HEK293T (cell line): Measurements from ENCODE around the gene SEMA5A.
"Not testable (repeated sequence)": the region's sequence is repeated elsewhere in the genome, so short reads cannot be mapped to it uniquely, and the experiment has no call there.

Experiments used
- CTCF ChIA-PET: fragments of 350-600 bp; formaldehyde crosslinking; extraction: SDS; loops from one replicate; lab custom pipeline; 2021; ENCODE audit warnings: antibody characterized with exemption, inconsistent platforms; lab: Yijun Ruan, JAX
- POLR2A ChIA-PET: fragments of 350-600 bp; formaldehyde crosslinking; extraction: SDS; loops from one replicate; lab custom pipeline; 2020; ENCODE audit warnings: antibody characterized with exemption, inconsistent platforms; lab: Yijun Ruan, JAX
- DNase-seq: peaks from one replicate; pipeline ENCODE4 v3.0.0; 2012; ENCODE audit warnings: mixed read lengths; ENCODE audit errors: extremely low spot score
- ARNT ChIP-seq: fragments of 450-650 bp; IDR thresholded peaks from 2 replicates; pipeline ENCODE4 v1.6.1; 2017; ENCODE audit warnings: mild to moderate bottlenecking
- BHLHE40 ChIP-seq: fragments of 450-650 bp; IDR thresholded peaks from 2 replicates; pipeline ENCODE4 v1.6.1; 2016; ENCODE audit warnings: mild to moderate bottlenecking, moderate library complexity, borderline replicate concordance
- CTBP1 ChIP-seq: fragments of 450-650 bp; IDR thresholded peaks from 2 replicates; pipeline ENCODE4 v1.6.1; 2016; ENCODE audit warnings: borderline replicate concordance
- ELF4 ChIP-seq: fragments of 450-650 bp; IDR thresholded peaks from 2 replicates; pipeline ENCODE4 v1.6.1; 2017; ENCODE audit warnings: antibody characterized with exemption
- FOXA1 ChIP-seq: fragments of 450-650 bp; IDR thresholded peaks from 2 replicates; pipeline ENCODE4 v1.6.1; 2016; ENCODE audit warnings: mild to moderate bottlenecking
- FOXK2 ChIP-seq: fragments of 450-650 bp; IDR thresholded peaks from 2 replicates; pipeline ENCODE4 v1.6.1; 2016; ENCODE audit warnings: mild to moderate bottlenecking
- FOXM1 ChIP-seq: fragments of 450-650 bp; IDR thresholded peaks from 2 replicates; pipeline ENCODE4 v1.6.1; 2017; ENCODE audit warnings: mild to moderate bottlenecking, borderline replicate concordance
- HDGF ChIP-seq: fragments of 450-650 bp; IDR thresholded peaks from 2 replicates; pipeline ENCODE4 v1.6.1; 2017; ENCODE audit warnings: antibody characterized with exemption, borderline replicate concordance
- L3MBTL2 ChIP-seq: fragments of 450-650 bp; conservative IDR thresholded peaks from 2 replicates; pipeline ENCODE4 v1.6.1; 2016; ENCODE audit warnings: mild to moderate bottlenecking
- LEF1 ChIP-seq: fragments of 450-650 bp; IDR thresholded peaks from 2 replicates; pipeline ENCODE4 v1.6.1; 2017; ENCODE audit warnings: mild to moderate bottlenecking, borderline replicate concordance
- NFRKB ChIP-seq: fragments of 450-650 bp; IDR thresholded peaks from 2 replicates; pipeline ENCODE4 v1.6.1; 2016; ENCODE audit warnings: mild to moderate bottlenecking, moderate library complexity
- SP1 ChIP-seq: fragments of 450-650 bp; IDR thresholded peaks from 2 replicates; pipeline ENCODE4 v1.6.1; 2017
- SUZ12 ChIP-seq: fragments of 450-650 bp; IDR thresholded peaks from 2 replicates; pipeline ENCODE4 v1.6.1; 2016; ENCODE audit warnings: mild to moderate bottlenecking
- TARDBP ChIP-seq: fragments of 450-650 bp; IDR thresholded peaks from 2 replicates; pipeline ENCODE4 v1.6.1; 2016
- ZNF384 ChIP-seq: fragments of 450-650 bp; IDR thresholded peaks from 2 replicates; pipeline ENCODE4 v1.6.1; 2016
- TF ChIP-seq, protein P1 (sequence below): fragments of 450-650 bp; IDR thresholded peaks from 2 replicates; pipeline ENCODE4 v1.6.1; 2016

The SEMA5A gene

DNA sequence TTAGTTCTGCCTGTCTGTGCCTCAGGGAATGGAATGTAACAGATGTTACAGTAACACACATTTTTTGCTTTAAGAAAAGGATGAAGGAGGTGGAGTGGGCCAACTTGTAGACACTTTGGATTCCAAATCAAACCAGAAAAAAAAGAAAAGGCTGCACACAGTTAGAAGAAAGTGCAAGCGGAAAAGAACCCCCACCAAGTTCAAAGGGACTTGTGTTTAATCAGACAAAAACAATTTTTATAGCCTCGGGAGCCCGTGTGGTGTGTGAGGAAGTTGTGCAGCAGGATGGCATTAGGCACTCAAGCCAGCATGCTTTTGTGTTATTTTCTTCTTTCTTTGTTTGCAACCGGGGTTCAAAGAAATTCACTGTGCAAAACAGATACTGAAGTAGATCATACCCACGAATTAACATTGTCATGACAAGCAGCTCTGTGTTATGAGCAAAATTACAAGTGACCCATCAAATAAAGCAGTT is 189.5 kb downstream of the SEMA5A start:
- no peak for DNase-seq
- CTCF ChIA-PET = no interaction called here
- TF ChIP-seq L3MBTL2 (no peak), FOXA1 (no peak), BHLHE40 (no peak), CTBP1 (no peak), NFRKB (no peak), ELF4 (no peak), FOXK2 (no peak)
- TF ChIP-seq, protein P1, sequence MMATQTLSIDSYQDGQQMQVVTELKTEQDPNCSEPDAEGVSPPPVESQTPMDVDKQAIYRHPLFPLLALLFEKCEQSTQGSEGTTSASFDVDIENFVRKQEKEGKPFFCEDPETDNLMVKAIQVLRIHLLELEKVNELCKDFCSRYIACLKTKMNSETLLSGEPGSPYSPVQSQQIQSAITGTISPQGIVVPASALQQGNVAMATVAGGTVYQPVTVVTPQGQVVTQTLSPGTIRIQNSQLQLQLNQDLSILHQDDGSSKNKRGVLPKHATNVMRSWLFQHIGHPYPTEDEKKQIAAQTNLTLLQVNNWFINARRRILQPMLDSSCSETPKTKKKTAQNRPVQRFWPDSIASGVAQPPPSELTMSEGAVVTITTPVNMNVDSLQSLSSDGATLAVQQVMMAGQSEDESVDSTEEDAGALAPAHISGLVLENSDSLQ = no peak
- POLR2A ChIA-PET = no interaction called here

DNA sequence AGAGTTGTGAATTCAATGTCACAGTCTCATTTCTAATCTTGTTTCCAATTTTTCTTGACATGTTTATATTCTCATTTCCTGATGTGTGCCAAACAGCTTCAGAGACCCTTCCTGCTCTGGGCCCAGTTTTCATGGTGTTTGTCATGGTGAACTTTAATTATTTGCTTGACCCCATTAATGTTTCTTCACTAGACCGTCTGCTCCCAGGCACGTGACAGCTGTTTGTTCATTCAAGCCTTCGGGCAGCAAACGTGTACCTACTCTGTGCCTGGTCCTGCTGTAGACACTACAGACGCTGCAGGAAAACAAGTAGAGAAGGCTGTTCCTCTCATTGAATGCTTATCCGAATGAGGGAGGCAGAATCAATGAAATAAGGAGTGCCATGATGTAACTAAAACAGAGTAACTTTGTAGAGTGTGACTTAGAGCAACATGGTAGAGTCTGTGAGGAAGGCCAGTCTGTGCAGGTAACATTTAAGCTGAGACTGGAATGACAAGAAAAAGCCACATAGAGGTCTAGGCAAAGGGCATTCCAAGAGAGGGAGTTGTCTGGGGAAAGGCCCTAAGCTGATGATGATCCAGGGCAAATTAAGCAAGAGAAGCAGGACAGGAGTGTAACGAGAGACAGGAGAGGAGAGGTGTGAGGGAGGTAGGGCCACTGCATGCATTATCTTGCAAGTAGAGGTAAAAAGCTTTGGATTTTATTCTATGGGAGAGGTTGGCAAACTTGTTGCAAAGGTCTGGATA is 191.4 kb downstream of the SEMA5A start:
- no peak for TF ChIP-seq ARNT
- TF ChIP-seq ZNF384 = no peak
- TF ChIP-seq CTBP1 = no peak
- TF ChIP-seq LEF1 = no peak
- TF ChIP-seq BHLHE40 = no peak
- no peak for TF ChIP-seq NFRKB
- TF ChIP-seq L3MBTL2 = no peak
- TF ChIP-seq FOXA1 = no peak
- TF ChIP-seq HDGF = no peak
- TF ChIP-seq ELF4 = no peak
- TF ChIP-seq TARDBP = no peak
- TF ChIP-seq SUZ12 = no peak
- TF ChIP-seq, protein P1 = no peak
- TF ChIP-seq FOXK2 = no peak
- no peak for TF ChIP-seq FOXM1
- TF ChIP-seq SP1 = no peak
- CTCF ChIA-PET = interaction anchor here (0.6 kb wide), 2 partner anchors 712 to 1761 kb away, joined by 3 to 5 read pairs; no protein-coding TSS in a partner anchor
- POLR2A ChIA-PET = no interaction called here
- DNase-seq = no peak

DNA sequence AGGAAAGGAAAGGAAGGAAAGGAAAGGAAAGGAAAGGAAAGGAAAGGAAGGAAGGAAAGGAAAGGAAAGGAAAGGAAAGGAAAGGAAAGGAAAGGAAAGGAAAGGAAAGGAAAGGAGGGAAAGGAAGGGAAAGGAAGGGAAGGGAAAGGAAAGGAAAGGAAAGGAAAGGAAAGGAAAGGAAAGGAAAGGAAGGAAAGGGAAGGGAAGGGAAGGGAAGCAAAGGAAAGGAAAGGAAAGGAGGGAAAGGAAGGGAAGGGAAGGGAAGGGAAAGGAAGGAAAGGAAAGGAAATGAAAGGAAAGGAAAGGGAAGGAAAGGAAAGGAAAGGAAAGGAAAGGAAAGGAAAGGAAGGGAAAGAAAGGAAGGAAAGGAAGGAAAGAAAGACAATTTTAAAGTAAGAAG is 192.8 kb downstream of the SEMA5A start:
- POLR2A ChIA-PET, DNase-seq, CTCF ChIA-PET: not testable (repeated sequence)

DNA sequence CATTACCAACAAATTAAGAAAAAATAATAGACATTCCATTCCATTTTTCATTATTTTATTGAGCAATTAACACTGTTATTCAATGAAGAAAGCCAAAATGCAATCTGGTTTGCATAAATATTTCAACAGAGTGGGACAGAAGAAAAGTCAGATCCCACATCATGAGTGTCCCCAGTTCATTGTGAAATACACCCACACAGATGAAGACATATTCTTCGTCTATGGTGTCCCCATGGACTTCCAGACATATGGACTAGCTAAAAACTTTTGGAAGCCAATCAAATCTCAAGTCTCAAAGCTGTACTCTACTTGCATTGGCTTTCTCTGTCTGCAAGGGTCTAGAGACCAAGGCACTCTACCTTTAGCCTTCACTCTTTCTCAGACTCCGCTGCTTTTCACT is 194.3 kb downstream of the SEMA5A start:
- CTCF ChIA-PET = no interaction called here
- TF ChIP-seq CTBP1 = no peak
- no peak for TF ChIP-seq NFRKB
- no peak for TF ChIP-seq LEF1
- no peak for TF ChIP-seq HDGF
- no peak for TF ChIP-seq BHLHE40
- TF ChIP-seq ELF4 = no peak
- POLR2A ChIA-PET = no interaction called here
- DNase-seq = no peak

DNA sequence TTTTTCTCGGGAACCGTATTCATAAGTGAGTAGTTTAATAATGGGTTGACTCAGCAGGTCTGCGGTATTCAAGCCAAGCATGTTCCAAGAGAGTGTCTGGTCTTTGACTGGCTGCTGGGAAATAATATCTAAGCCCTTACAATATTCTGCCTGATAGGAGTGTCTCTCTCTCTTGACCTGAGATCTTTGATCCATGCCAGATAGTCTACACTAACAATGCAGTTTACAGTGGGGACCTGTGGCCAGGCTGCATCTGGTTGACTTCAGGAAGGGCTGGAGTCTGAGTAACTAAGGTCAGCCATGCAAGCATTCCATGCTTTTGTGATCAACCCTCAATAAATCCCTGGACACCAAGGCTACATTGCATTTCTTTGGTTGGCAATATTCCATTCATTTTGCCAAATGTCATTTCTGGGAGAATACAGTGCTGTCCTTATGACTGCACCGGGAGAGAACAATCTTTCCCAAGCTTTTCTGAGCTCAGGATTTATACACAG is 195.5 kb downstream of the SEMA5A start:
- CTCF ChIA-PET = no interaction called here
- TF ChIP-seq ARNT (no peak), CTBP1 (no peak), NFRKB (no peak), ELF4 (no peak), ZNF384 (no peak), LEF1 (no peak), SUZ12 (no peak), BHLHE40 (no peak)
- TF ChIP-seq, protein P1 = no peak
- POLR2A ChIA-PET = no interaction called here
- no peak for DNase-seq

DNA sequence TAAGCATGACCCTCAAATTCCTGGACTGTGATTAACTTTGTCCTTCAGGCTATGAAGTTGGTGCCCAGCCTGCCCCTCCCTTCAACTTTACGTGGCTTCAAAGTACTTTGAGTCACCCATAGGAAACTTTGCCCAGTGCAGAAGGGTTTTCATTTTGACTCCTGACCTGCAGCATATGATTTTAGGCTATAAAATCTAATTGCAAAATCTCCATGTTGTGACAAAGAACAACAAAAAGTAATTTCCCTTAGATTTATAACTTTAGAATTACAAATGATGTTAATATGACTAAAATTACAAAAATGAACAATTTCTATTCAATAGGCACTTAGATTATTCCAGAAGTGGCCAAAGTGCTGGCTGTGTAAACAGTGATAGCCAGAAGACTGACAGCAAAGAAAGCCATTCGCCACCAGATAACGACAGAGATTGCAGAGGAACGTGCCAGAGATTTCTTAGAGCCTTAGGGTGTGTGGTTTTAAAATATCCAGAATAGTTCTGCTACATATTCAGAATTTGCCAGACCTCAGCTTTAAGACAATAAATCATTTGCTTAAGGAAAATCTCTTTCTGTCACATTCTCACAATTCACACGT is 197.4 kb downstream of the SEMA5A start:
- no peak for TF ChIP-seq NFRKB
- TF ChIP-seq SP1 = no peak
- no peak for TF ChIP-seq ZNF384
- no peak for TF ChIP-seq CTBP1
- no peak for TF ChIP-seq FOXM1
- no peak for TF ChIP-seq BHLHE40
- no peak for TF ChIP-seq FOXA1
- TF ChIP-seq HDGF = no peak
- TF ChIP-seq FOXK2 = no peak
- no peak for TF ChIP-seq LEF1
- POLR2A ChIA-PET = no interaction called here
- CTCF ChIA-PET = no interaction called here
- no peak for DNase-seq
